Ovary (tissue), 9 donors: Measurements from ENCODE around the gene C4orf51. TPM values are rescaled to one million over a fixed set of nuclear protein-coding genes. Genes with fewer than 3 reads are reported as not detected.

ENCODE experiments used
- DNase-seq, 5 donors: peaks; one replicate each; pipeline ENCODE4 v3.0.0-alpha.2; 2019 to 2020
- H3K27ac ChIP-seq, 2 donors: fragments of 200-600 bp; one replicate each; pipeline versions ENCODE4 v1.5.1 to v1.8.0; 2019 to 2022
- H3K27me3 ChIP-seq: fragments of 200-600 bp; one replicate; pipeline ENCODE4 v1.8.0; 2022
- H3K36me3 ChIP-seq: fragments of 200-600 bp; sonication (generic); one replicate; pipeline ENCODE4 v1.5.1; 2019
- H3K4me1 ChIP-seq: one replicate; pipeline ENCODE4 v1.8.1; 2013; ENCODE audit warnings: mild to moderate bottlenecking, moderate library complexity; ENCODE audit not compliant: insufficient read depth
- H3K4me3 ChIP-seq: fragments of 200-600 bp; sonication (generic); one replicate; pipeline ENCODE4 v1.5.1; 2017
- H3K9me3 ChIP-seq, 2 donors: fragments of 200-600 bp in 1 of 2; sonication (generic) in 1 of 2; one replicate each; pipeline versions ENCODE4 v1.5.1 to v1.8.1; 2013 to 2019; ENCODE audit warnings: mild to moderate bottlenecking in 1 of 2, moderate library complexity in 1 of 2
- EP300 ChIP-seq: sonication (generic); formaldehyde crosslinking; IDR thresholded peaks from one replicate; pipeline ENCODE4 v1.6.1; 2017; ENCODE audit warnings: antibody characterized with exemption
- POLR2A ChIP-seq: fragments of 450-650 bp; IDR thresholded peaks from one replicate; pipeline ENCODE4 v1.6.1; 2017; ENCODE audit warnings: antibody characterized with exemption, mild to moderate bottlenecking, moderate library complexity
- WGBS, 3 donors: extraction: QIAGEN DNeasy Blood & Tissue Kit in 1 of 3; methylation state at CpG; one replicate each; pipeline versions ENCODE4 v1.1.5 to v1.1.7; 2013 to 2017; 5-methylcytosine and 5-hydroxymethylcytosine counted together
- intact Hi-C, 4 donors: fragments of 100-400 bp; cut with DNase I; formaldehyde crosslinking; loops; one replicate each; pipeline versions ENCODE4 v1.11.0 to v1.15.1; 2022 to 2023
- polyA plus RNA-seq, 2 donors: library from polyadenylated mRNA; stranded (reverse); fragments of 200-250 nt in 1 of 2; fragments of 350-450 nt in 1 of 2; fragmentation: Illumina TruSeq in 1 of 2; extraction: RNeasy Lipid Tissue Mini Kit (QIAGEN cat#74804) in 1 of 2; gene quantifications; one replicate each; pipeline ENCODE4 v1.2.3, GENCODE V29; 2013 to 2014
- total RNA-seq, 7 donors: library from RNA; depleted of rRNA in 2 of 7; stranded (reverse); fragments of >200 nt in 2 of 7; fragmentation: NEBNext Ultra II Directional in 3 of 7; extraction: Animal tissue kit (Norgen Biotek cat#: 25700) in 3 of 7; gene quantifications; one replicate each; pipeline versions ENCODE4 v1.1.0 to v1.2.4, GENCODE V29; 2016 to 2023
- TF ChIP-seq, protein P1 (sequence below), 3 donors: fragments of 450-650 bp in 2 of 3; fragments of 200-600 bp in 1 of 3; IDR thresholded peaks; one replicate each; pipeline versions ENCODE4 v1.5.1 to v1.8.0; 2016 to 2022; ENCODE audit warnings: antibody characterized with exemption in 3 of 3, mild to moderate bottlenecking in 1 of 3
- donor health status: DM: no; HTN: no; CAD: no; lungs with moderate emphysema.
- donor health status: DM: no; HTN: no; CAD: no.
- donor health status: Bipolar disorder and iron deficiency.
- donor health status: DM: yes; HTN: yes; CAD: no.
- donor health status: DM: no; HTN: no; CAD: no.
- donor health status: DM: yes; HTN: yes; CAD: no.

Gene C4orf51
- total and polyA plus RNA-seq, 9 donors: not detected

DNA sequence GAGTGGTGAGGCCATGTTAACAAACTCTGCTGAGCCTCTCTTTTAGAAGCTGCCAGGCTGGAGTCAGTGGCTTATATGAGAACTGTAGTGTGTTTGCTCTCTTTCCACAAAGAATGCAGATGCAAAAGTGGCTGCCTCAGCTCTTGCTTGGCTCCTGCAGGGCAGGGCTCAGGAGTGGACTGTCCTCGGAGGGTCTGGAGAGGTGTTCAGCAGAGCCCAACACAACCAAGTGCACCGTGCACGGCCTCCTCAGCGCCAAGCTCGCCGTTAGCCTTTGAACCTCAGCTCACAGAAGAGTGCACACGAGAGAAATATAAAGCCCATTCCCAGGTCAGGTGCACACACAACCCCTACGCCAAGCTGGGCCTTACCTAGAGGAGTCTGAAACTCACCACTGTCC is 82.8 kb downstream of the C4orf51 start:
- TF ChIP-seq, protein P1, sequence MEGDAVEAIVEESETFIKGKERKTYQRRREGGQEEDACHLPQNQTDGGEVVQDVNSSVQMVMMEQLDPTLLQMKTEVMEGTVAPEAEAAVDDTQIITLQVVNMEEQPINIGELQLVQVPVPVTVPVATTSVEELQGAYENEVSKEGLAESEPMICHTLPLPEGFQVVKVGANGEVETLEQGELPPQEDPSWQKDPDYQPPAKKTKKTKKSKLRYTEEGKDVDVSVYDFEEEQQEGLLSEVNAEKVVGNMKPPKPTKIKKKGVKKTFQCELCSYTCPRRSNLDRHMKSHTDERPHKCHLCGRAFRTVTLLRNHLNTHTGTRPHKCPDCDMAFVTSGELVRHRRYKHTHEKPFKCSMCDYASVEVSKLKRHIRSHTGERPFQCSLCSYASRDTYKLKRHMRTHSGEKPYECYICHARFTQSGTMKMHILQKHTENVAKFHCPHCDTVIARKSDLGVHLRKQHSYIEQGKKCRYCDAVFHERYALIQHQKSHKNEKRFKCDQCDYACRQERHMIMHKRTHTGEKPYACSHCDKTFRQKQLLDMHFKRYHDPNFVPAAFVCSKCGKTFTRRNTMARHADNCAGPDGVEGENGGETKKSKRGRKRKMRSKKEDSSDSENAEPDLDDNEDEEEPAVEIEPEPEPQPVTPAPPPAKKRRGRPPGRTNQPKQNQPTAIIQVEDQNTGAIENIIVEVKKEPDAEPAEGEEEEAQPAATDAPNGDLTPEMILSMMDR (IDR thresholded peaks at IDR 0.05): no peak
- TF ChIP-seq POLR2A (no peak), EP300 (no peak)

DNA sequence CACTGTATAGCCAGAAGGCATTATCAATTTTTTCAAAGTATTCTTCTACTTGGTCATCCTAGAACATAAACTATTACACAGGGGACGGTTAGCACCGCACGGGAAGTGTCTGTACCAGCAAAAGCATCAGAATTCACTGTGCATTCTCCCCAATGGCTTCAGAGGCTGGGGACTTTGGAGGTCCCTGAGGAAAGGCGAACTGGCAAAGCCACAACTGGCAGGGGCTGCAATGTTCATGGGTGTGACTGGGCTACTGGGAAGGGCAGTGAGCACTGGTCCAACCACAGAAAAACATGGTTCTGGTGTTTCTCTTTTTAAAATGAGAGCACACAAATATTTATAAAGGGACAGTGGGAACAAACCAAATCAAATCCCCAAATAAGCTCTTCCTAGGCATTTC is 83.5 kb downstream of the C4orf51 start:
- DNase-seq: no peak
- H3K36me3 ChIP-seq: no peaks in the 10 kb centered on the region
- intact Hi-C loops: no loop called here

More for the DNA sequence above, 82.8 kb downstream of the C4orf51 start:
- H3K36me3 ChIP-seq: no peaks in the 10 kb centered on the region
- H3K27me3 ChIP-seq: no peaks in the 10 kb centered on the region
- DNase-seq: no peak
- H3K9me3 ChIP-seq: no peaks in the 10 kb centered on the region
- intact Hi-C loops: no loop called here
- no peaks in the 10 kb centered on the region for H3K4me1 ChIP-seq
- no peak overlapping the region for H3K27ac ChIP-seq
- WGBS, 3 donors: 93 to 95% (median 94%) methylated on average over 8 of the region's 8 CpGs
- no peak overlapping the region for H3K4me3 ChIP-seq

DNA sequence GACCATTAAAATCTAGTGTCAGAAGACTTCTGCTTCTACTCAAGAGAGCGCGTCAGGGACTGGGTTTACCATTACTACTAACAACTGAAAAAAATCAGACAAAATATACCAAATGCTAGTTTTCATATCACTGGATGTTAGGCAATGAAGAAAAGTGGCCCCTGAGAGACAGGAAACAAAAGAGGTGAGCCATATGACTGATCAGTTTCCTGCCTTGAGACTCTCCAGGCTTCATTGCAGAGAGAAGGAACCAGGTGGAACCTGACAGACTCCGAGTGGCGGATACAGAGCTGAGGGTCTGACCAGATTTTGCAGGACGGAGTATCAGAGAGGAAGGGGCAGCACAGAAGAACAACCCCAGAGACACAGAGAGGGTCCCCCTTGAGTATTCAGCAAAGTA is 86.3 kb downstream of the C4orf51 start:
- TF ChIP-seq EP300 (no peak), POLR2A (no peak)
- TF ChIP-seq, protein P1 (IDR thresholded peaks at IDR 0.05): no peak
- 97% methylated on average over 5 of the region's 5 CpGs for WGBS, 3 donors
- intact Hi-C loops: no loop called here
- H3K4me3 ChIP-seq: no peak overlapping the region
- H3K27ac ChIP-seq: no peak overlapping the region
- no peaks in the 10 kb centered on the region for H3K27me3 ChIP-seq
- no peaks in the 10 kb centered on the region for H3K4me1 ChIP-seq
- DNase-seq: no peak
- no peaks in the 10 kb centered on the region for H3K9me3 ChIP-seq
- no peaks in the 10 kb centered on the region for H3K36me3 ChIP-seq

More for the DNA sequence above, 83.5 kb downstream of the C4orf51 start:
- H3K9me3 ChIP-seq: no peaks in the 10 kb centered on the region
- H3K27ac ChIP-seq: no peak overlapping the region
- H3K27me3 ChIP-seq: no peaks in the 10 kb centered on the region
- WGBS, 3 donors: 84 to 91% (median 89%) methylated on average over 4 of the region's 4 CpGs
- H3K4me1 ChIP-seq: no peaks in the 10 kb centered on the region
- H3K4me3 ChIP-seq: no peak overlapping the region
- TF ChIP-seq, protein P1 (IDR thresholded peaks at IDR 0.05): no peak
- TF ChIP-seq EP300: no peak
- no peak for TF ChIP-seq POLR2A

DNA sequence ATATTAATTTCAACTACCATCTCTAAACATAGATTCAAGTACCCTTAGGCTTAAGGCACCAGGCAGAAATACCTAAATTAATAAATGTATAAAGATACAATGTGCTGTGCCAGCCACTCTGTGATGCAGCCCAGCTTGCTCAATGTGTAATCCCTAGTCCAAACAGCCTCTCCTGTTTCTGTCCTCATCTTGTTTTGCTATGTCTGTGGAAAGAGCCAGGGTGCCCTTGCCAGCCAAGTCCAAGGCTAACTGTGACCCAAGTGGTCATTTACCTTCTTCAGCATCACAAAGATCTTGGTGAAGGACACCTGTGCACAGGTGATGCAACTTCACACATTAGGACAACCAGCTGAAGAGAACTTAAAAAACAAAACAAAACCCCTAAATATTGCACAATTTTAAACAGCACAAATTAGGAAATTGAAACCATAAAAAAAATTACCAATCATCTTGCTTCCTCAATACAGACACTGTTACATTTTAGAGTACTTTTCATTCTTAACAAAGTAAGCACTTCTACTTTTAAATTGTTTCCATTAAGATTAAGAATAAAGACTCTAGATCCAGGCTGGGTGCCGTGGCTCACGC is 89.6 kb downstream of the C4orf51 start:
- intact Hi-C loops: no loop called here
- H3K4me1 ChIP-seq: no peaks in the 10 kb centered on the region
- no peak for TF ChIP-seq POLR2A
- TF ChIP-seq, protein P1 (IDR thresholded peaks at IDR 0.05): no peak
- TF ChIP-seq EP300: no peak
- no peaks in the 10 kb centered on the region for H3K9me3 ChIP-seq
- no peaks in the 10 kb centered on the region for H3K27me3 ChIP-seq
- no peak for DNase-seq
- no peaks in the 10 kb centered on the region for H3K36me3 ChIP-seq
- H3K27ac ChIP-seq: no peak overlapping the region
- H3K4me3 ChIP-seq: no peak overlapping the region
- WGBS, 3 donors: 94 to 97% (median 97%) methylated on average over 2 of the region's 2 CpGs
